GM12892 (cell line): ENCODE measurements around the gene CDC45.

Source experiments
- POLR2A ChIP-seq: IDR thresholded peaks from 2 replicates; pipeline ENCODE4 v1.6.1; 2011; ENCODE audit warnings: low read depth, low read length, control low read depth
- POLR2AphosphoS5 ChIP-seq: IDR thresholded peaks from 2 replicates; pipeline ENCODE4 v1.6.1; 2011; ENCODE audit warnings: low read depth, low read length, control low read depth
- TAF1 ChIP-seq: IDR thresholded peaks from 2 replicates; pipeline ENCODE4 v1.6.1; 2011; ENCODE audit warnings: low read depth, mild to moderate bottlenecking, control low read depth, low read length, borderline replicate concordance

GRCh38 chr22:19431649-19432132 is 48.0 kb upstream of the CDC45 start, which contains the start of gene HIRA:
- TF ChIP-seq POLR2A (no peak), POLR2AphosphoS5 (no peak), TAF1 (peak; percentile 90)
